ENCODE data around the gene APBA2.

DNA sequence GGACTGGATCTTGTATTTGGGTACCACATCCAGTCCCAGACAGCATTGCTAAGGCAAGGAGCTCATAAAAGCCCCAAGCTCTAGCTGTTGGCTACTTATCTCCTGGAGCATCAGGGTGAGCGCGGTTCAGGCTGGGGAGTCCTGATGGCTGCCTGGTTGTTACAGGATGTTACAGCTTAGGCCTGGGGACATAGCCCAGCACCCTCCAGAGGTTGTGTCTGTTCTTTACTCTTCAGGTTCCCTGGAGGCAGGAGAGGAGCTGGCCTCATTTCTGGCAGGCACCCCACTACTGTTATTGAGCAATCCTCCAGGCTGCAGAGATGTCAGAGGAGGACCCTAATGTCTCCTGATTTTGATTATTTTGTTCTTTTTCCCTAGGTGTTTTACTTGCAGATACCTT, 26.6 kb downstream of the APBA2 start:
- TF ChIP-seq, protein P1, sequence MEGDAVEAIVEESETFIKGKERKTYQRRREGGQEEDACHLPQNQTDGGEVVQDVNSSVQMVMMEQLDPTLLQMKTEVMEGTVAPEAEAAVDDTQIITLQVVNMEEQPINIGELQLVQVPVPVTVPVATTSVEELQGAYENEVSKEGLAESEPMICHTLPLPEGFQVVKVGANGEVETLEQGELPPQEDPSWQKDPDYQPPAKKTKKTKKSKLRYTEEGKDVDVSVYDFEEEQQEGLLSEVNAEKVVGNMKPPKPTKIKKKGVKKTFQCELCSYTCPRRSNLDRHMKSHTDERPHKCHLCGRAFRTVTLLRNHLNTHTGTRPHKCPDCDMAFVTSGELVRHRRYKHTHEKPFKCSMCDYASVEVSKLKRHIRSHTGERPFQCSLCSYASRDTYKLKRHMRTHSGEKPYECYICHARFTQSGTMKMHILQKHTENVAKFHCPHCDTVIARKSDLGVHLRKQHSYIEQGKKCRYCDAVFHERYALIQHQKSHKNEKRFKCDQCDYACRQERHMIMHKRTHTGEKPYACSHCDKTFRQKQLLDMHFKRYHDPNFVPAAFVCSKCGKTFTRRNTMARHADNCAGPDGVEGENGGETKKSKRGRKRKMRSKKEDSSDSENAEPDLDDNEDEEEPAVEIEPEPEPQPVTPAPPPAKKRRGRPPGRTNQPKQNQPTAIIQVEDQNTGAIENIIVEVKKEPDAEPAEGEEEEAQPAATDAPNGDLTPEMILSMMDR (IDR thresholded peaks at IDR 0.05; ENCODE audit: borderline replicate concordance, extremely low read depth, low read length, poor library complexity, severe bottlenecking), result no peak
- TF ChIP-seq EZH2 (IDR thresholded peaks at IDR 0.05; ENCODE audit: borderline replicate concordance, low read depth, low read length, severe bottlenecking), result no peak

All from DND-41 (cell line).